Measurements from ENCODE around the gene EPS15. TPM values are rescaled to one million over a fixed set of nuclear protein-coding genes. Genes with fewer than 3 reads are reported as not detected.

The EPS15 gene
- total and polyA plus RNA-seq, 4 donors = 8.8 to 52.1 (median 19.1) TPM

DNA sequence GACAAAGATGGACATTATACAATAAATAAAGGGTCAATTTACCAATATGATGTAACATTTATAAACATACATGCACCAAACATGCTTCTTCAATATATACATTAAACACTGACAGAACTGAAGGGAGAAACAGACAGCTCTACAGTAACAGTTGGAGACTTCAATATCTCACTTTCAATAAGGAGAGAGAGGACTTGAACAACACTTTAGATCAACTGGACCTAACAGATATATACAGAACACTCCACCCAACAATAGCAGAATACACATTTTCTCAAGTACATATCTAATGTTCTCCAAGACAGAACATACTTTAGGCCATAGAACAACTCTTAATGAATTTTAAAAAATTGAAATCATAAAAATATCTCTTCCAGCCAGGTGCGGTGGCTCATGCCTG, 138.1 kb downstream of the EPS15 start:
- WGBS = 98% methylated on average over 1 of the region's 1 CpG
- no peaks in the 10 kb centered on the region for H3K27me3 ChIP-seq (ENCODE audit: control insufficient read depth in 4 of 4, insufficient read depth in 4 of 4, low read length in 3 of 4)
- no peaks in the 10 kb centered on the region for H3K4me1 ChIP-seq (ENCODE audit: control insufficient read depth in 4 of 4, insufficient read depth in 4 of 4, low read length in 3 of 4)

More for the DNA sequence above, 138.1 kb downstream of the EPS15 start:
- Histone ChIP-seq H3K9ac (ENCODE audit: low read depth in 1 of 2, low read length in 2 of 2) (no peak overlapping the region), H3K36me3 (ENCODE audit: control insufficient read depth in 4 of 4, insufficient read depth in 3 of 4, low read depth in 1 of 4, low read length in 3 of 4) (peaks cover 3 to 27% (median 16%) of the 10 kb centered on the region in 4 donors), H3K9me3 (ENCODE audit: control insufficient read depth in 4 of 4, low read length in 3 of 4) (no peaks in the 10 kb centered on the region), H3K4me3 (ENCODE audit: low read depth in 1 of 3, low read length in 3 of 3) (no peak overlapping the region), H3K27ac (ENCODE audit: low read depth in 1 of 2, low read length in 2 of 2) (no peak overlapping the region)
- TF ChIP-seq RAD21 (IDR thresholded peaks at IDR 0.05) (no peak), FOXA1 (IDR thresholded peaks at IDR 0.05) (no peak), HNF4G (IDR thresholded peaks at IDR 0.05) (no peak), TAF1 (conservative IDR thresholded peaks at IDR 0.05) (no peak), EGR1 (IDR thresholded peaks at IDR 0.05; ENCODE audit: low read depth in 2 of 2) (no peak), GABPA (IDR thresholded peaks at IDR 0.05 in 1 of 2, conservative IDR thresholded peaks at IDR 0.05 in 1 of 2) (no peak), SP1 (IDR thresholded peaks at IDR 0.05) (no peak), HNF4A (conservative IDR thresholded peaks at IDR 0.05) (no peak), JUND (IDR thresholded peaks at IDR 0.05) (no peak), YY1 (IDR thresholded peaks at IDR 0.05) (no peak), RXRA (IDR thresholded peaks at IDR 0.05) (no peak), FOXA2 (IDR thresholded peaks at IDR 0.05) (no peak), NR2F2 (IDR thresholded peaks at IDR 0.05) (no peak)
- TF ChIP-seq, protein P1, sequence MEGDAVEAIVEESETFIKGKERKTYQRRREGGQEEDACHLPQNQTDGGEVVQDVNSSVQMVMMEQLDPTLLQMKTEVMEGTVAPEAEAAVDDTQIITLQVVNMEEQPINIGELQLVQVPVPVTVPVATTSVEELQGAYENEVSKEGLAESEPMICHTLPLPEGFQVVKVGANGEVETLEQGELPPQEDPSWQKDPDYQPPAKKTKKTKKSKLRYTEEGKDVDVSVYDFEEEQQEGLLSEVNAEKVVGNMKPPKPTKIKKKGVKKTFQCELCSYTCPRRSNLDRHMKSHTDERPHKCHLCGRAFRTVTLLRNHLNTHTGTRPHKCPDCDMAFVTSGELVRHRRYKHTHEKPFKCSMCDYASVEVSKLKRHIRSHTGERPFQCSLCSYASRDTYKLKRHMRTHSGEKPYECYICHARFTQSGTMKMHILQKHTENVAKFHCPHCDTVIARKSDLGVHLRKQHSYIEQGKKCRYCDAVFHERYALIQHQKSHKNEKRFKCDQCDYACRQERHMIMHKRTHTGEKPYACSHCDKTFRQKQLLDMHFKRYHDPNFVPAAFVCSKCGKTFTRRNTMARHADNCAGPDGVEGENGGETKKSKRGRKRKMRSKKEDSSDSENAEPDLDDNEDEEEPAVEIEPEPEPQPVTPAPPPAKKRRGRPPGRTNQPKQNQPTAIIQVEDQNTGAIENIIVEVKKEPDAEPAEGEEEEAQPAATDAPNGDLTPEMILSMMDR (IDR thresholded peaks at IDR 0.05; ENCODE audit: low read depth, low read length, missing input control) = no peak
- TF ChIP-seq, protein P2, sequence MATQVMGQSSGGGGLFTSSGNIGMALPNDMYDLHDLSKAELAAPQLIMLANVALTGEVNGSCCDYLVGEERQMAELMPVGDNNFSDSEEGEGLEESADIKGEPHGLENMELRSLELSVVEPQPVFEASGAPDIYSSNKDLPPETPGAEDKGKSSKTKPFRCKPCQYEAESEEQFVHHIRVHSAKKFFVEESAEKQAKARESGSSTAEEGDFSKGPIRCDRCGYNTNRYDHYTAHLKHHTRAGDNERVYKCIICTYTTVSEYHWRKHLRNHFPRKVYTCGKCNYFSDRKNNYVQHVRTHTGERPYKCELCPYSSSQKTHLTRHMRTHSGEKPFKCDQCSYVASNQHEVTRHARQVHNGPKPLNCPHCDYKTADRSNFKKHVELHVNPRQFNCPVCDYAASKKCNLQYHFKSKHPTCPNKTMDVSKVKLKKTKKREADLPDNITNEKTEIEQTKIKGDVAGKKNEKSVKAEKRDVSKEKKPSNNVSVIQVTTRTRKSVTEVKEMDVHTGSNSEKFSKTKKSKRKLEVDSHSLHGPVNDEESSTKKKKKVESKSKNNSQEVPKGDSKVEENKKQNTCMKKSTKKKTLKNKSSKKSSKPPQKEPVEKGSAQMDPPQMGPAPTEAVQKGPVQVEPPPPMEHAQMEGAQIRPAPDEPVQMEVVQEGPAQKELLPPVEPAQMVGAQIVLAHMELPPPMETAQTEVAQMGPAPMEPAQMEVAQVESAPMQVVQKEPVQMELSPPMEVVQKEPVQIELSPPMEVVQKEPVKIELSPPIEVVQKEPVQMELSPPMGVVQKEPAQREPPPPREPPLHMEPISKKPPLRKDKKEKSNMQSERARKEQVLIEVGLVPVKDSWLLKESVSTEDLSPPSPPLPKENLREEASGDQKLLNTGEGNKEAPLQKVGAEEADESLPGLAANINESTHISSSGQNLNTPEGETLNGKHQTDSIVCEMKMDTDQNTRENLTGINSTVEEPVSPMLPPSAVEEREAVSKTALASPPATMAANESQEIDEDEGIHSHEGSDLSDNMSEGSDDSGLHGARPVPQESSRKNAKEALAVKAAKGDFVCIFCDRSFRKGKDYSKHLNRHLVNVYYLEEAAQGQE (IDR thresholded peaks at IDR 0.05) = no peak
- TF ChIP-seq, protein P3, sequence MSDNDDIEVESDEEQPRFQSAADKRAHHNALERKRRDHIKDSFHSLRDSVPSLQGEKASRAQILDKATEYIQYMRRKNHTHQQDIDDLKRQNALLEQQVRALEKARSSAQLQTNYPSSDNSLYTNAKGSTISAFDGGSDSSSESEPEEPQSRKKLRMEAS (IDR thresholded peaks at IDR 0.05) = no peak
- TF ChIP-seq, protein P4, sequence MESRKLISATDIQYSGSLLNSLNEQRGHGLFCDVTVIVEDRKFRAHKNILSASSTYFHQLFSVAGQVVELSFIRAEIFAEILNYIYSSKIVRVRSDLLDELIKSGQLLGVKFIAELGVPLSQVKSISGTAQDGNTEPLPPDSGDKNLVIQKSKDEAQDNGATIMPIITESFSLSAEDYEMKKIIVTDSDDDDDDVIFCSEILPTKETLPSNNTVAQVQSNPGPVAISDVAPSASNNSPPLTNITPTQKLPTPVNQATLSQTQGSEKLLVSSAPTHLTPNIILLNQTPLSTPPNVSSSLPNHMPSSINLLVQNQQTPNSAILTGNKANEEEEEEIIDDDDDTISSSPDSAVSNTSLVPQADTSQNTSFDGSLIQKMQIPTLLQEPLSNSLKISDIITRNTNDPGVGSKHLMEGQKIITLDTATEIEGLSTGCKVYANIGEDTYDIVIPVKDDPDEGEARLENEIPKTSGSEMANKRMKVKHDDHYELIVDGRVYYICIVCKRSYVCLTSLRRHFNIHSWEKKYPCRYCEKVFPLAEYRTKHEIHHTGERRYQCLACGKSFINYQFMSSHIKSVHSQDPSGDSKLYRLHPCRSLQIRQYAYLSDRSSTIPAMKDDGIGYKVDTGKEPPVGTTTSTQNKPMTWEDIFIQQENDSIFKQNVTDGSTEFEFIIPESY (IDR thresholded peaks at IDR 0.05) = no peak
- TF ChIP-seq, protein P5, sequence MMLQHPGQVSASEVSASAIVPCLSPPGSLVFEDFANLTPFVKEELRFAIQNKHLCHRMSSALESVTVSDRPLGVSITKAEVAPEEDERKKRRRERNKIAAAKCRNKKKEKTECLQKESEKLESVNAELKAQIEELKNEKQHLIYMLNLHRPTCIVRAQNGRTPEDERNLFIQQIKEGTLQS (IDR thresholded peaks at IDR 0.05) = no peak
- no peak for DNase-seq (ENCODE audit: low spot score)

Data from liver (tissue), 9 donors.